Measurements from ENCODE around the gene OPALIN.

Gene OPALIN

DNA sequence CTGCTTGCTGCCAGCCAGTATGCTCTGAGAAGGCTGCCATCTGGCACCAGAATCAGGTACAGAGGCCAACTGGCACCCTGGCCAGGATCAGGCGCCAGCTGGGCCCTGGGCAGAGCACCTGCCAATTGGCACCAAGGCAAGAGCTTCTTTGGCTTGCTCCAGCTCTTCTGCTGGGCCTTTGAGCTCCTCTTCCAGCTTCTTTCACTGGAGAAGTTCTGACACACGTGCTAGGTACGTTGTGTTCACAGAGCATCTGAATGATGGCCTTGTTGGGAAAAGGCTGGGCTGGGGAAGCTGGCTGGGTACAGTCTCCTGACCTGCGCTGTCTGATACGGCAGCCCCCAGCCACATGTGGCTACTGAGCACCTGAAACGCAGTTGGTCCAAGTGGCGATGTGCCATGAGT lies 31.7 kb upstream of the OPALIN start:
- no peaks in the 10 kb centered on the region for H3K9me2 ChIP-seq (ENCODE audit: low read depth, low read length)
- TF ChIP-seq EZH2 (IDR thresholded peaks at IDR 0.05; ENCODE audit: borderline replicate concordance, low read length): no peak
- TF ChIP-seq, protein P1, sequence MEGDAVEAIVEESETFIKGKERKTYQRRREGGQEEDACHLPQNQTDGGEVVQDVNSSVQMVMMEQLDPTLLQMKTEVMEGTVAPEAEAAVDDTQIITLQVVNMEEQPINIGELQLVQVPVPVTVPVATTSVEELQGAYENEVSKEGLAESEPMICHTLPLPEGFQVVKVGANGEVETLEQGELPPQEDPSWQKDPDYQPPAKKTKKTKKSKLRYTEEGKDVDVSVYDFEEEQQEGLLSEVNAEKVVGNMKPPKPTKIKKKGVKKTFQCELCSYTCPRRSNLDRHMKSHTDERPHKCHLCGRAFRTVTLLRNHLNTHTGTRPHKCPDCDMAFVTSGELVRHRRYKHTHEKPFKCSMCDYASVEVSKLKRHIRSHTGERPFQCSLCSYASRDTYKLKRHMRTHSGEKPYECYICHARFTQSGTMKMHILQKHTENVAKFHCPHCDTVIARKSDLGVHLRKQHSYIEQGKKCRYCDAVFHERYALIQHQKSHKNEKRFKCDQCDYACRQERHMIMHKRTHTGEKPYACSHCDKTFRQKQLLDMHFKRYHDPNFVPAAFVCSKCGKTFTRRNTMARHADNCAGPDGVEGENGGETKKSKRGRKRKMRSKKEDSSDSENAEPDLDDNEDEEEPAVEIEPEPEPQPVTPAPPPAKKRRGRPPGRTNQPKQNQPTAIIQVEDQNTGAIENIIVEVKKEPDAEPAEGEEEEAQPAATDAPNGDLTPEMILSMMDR (IDR thresholded peaks at IDR 0.05; ENCODE audit: low read length): no peak
- H3K27ac ChIP-seq (ENCODE audit: low read depth, low read length, poor library complexity, severe bottlenecking): no peak overlapping the region
- H2AFZ ChIP-seq (ENCODE audit: low read length): no peak overlapping the region
- H3K4me3 ChIP-seq (ENCODE audit: low read depth, low read length, poor library complexity, severe bottlenecking): no peak overlapping the region
- no peaks in the 10 kb centered on the region for H3F3A ChIP-seq (ENCODE audit: insufficient read depth, low read length)
- no peaks in the 10 kb centered on the region for H3K27me3 ChIP-seq (ENCODE audit: insufficient read depth, low read length)
- no peak overlapping the region for H3K9ac ChIP-seq (ENCODE audit: low read length)
- no peaks in the 10 kb centered on the region for H3K79me2 ChIP-seq (ENCODE audit: insufficient read depth, low read length)
- H3K9me3 ChIP-seq (ENCODE audit: low read length): no peaks in the 10 kb centered on the region
- H3K4me2 ChIP-seq (ENCODE audit: low read length): no peak overlapping the region
- no peaks in the 10 kb centered on the region for H3K4me1 ChIP-seq (ENCODE audit: insufficient read depth, low read length, severe bottlenecking)
- no peaks in the 10 kb centered on the region for H4K20me1 ChIP-seq (ENCODE audit: insufficient read depth, low read length)
- no peaks in the 10 kb centered on the region for H3K36me3 ChIP-seq (ENCODE audit: insufficient read depth, low read length)

- H3F3A ChIP-seq (ENCODE audit: insufficient read depth, low read length): no peaks in the 10 kb centered on the region
- H3K9me2 ChIP-seq (ENCODE audit: low read depth, low read length): no peaks in the 10 kb centered on the region
- no peak overlapping the region for H2AFZ ChIP-seq (ENCODE audit: low read length)
- H3K4me1 ChIP-seq (ENCODE audit: insufficient read depth, low read length, severe bottlenecking): no peaks in the 10 kb centered on the region
- TF ChIP-seq EZH2 (IDR thresholded peaks at IDR 0.05; ENCODE audit: borderline replicate concordance, low read length): no peak
- TF ChIP-seq, protein P1 (IDR thresholded peaks at IDR 0.05; ENCODE audit: low read length): no peak
- no peak overlapping the region for H3K4me2 ChIP-seq (ENCODE audit: low read length)
- H3K27ac ChIP-seq (ENCODE audit: low read depth, low read length, poor library complexity, severe bottlenecking): no peak overlapping the region
- no peaks in the 10 kb centered on the region for H3K9me3 ChIP-seq (ENCODE audit: low read length)
- no peaks in the 10 kb centered on the region for H4K20me1 ChIP-seq (ENCODE audit: insufficient read depth, low read length)
- H3K27me3 ChIP-seq (ENCODE audit: insufficient read depth, low read length): no peaks in the 10 kb centered on the region
- H3K79me2 ChIP-seq (ENCODE audit: insufficient read depth, low read length): no peaks in the 10 kb centered on the region
- H3K36me3 ChIP-seq (ENCODE audit: insufficient read depth, low read length): no peaks in the 10 kb centered on the region
- H3K9ac ChIP-seq (ENCODE audit: low read length): no peak overlapping the region
- no peak overlapping the region for H3K4me3 ChIP-seq (ENCODE audit: low read depth, low read length, poor library complexity, severe bottlenecking)
These were observed 31.0 kb upstream of the OPALIN start for GRCh38 chr10:96389785-96390184.

DNA sequence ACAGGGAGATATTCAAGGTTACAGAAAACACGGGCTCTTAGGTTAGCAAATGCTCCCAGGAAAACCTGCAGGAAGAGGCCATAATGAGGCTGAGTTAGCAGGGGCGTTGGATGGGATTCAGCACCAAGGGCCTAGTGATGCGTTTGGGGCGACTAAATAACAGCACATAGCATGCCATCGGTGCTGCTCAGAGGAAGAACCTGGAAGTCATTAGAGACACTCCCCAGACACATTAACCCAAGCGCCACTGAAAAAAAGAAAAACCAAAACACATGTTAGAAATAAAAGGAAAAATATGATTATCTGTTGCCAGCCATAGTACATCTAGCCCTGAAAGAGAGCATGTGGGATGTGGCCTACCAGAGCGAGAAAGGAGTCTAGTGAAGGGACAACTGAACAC lies 28.8 kb upstream of the OPALIN start:
- Histone ChIP-seq H3K4me3 (ENCODE audit: low read depth, low read length, poor library complexity, severe bottlenecking) (no peak overlapping the region), H3K9me2 (ENCODE audit: low read depth, low read length) (no peaks in the 10 kb centered on the region), H3K79me2 (ENCODE audit: insufficient read depth, low read length) (no peaks in the 10 kb centered on the region), H3K9me3 (ENCODE audit: low read length) (no peaks in the 10 kb centered on the region), H2AFZ (ENCODE audit: low read length) (no peak overlapping the region), H3K9ac (ENCODE audit: low read length) (no peak overlapping the region), H3K36me3 (ENCODE audit: insufficient read depth, low read length) (no peaks in the 10 kb centered on the region), H3K27me3 (ENCODE audit: insufficient read depth, low read length) (no peaks in the 10 kb centered on the region), H3K4me2 (ENCODE audit: low read length) (no peak overlapping the region), H3K4me1 (ENCODE audit: insufficient read depth, low read length, severe bottlenecking) (no peaks in the 10 kb centered on the region), H4K20me1 (ENCODE audit: insufficient read depth, low read length) (no peaks in the 10 kb centered on the region), H3K27ac (ENCODE audit: low read depth, low read length, poor library complexity, severe bottlenecking) (no peak overlapping the region), H3F3A (ENCODE audit: insufficient read depth, low read length) (no peaks in the 10 kb centered on the region)
- TF ChIP-seq EZH2 (IDR thresholded peaks at IDR 0.05; ENCODE audit: borderline replicate concordance, low read length): no peak
- TF ChIP-seq, protein P1 (IDR thresholded peaks at IDR 0.05; ENCODE audit: low read length): no peak
